Measurements from ENCODE around the gene GRK3.
A peak's percentile ranks its signal among the peaks of the same experiment; 100 is the strongest.
"Not testable (repeated sequence)": the region's sequence is repeated elsewhere in the genome, so short reads cannot be mapped to it uniquely, and the experiment has no call there.

Gene GRK3

DNA sequence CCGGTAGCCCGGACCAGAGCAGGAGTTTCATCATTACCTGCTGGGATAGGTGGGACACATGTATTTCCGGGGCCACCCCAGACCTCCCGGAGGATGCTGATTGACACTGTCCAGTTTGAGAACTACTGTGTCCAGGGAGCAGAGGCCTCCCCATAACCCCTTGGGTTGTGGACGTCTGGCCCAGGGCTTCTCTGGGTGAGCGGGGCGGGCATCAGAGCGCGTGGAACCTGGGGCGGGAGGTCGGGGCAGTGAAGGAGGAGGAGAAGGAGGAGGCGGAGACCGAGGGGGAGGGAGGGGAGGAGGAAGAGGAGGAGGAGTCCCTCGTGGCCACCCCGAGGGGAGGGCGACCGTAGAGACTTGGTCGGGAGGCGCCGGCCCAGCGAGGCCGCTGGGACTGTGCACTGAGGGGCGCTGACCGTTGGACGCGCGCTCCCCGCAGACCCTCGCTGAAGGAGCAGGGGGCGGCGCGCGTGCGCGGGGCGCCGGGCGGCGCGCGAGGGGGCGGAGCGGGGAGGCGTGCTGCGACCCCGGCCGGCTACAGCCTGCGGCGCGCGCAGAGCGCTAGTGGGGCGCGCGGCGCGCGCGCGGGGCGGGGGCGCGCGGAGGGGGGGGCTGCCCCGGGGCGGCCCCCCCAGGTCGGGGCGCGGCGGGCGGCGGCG, at the start of gene GRK3:
GRK3 (plus strand) TSS at position 356 of the 659 bp plus-strand sequence. CDS start 366 bp downstream, outside the sequence.
- peak; percentile 58 to 72 for DNase-seq

DNA sequence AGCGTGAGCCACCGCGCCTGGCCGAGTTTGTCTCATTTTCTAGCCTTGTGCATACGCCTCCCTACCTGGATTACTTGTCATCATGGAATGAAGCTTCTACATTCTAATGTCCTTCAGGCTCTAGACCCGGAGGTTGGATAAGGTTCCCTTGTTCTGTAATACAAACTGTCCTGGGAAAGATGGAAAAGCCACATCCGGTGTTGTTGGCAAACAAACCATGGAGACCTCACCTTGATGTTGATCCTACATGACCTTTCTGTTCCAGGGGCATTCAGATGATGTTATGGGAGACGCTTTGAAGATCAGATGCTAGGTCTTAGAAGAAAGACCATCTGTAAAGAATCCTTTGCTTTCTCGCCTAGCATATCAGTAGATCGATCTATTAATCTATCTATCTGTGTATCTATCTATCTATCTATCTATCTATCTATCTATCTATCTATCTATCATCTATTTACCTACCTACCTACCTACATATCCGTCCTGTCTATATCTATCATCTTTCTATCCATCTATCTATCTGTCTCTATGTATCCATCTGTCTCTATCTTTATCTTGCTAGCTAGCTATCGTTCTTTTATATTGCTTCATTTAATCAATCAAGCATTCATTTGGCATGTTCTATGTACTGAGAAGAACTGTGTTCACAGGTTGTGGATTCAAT, 46.3 kb upstream of the GRK3 start:
- DNase-seq = no peak

DNA sequence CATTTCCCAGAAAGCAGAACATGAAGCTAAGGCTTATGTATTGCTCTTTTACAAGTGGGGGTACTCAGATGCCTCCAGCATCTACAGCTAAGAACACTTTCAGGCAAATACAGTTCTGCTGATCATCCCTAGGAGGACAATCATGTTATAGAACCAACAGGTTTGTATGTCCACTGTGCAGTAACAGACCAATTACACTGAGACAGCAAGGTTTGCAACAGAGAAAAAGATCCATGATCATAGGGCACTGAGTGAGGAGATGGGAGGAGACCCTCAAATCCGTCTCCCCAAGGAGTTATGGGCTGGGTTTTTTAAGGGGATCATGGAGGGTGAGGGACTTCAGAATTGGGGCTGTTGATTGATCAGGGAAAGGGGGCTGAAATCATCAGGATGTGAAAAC, 39.1 kb upstream of the GRK3 start:
- no peak for DNase-seq

DNA sequence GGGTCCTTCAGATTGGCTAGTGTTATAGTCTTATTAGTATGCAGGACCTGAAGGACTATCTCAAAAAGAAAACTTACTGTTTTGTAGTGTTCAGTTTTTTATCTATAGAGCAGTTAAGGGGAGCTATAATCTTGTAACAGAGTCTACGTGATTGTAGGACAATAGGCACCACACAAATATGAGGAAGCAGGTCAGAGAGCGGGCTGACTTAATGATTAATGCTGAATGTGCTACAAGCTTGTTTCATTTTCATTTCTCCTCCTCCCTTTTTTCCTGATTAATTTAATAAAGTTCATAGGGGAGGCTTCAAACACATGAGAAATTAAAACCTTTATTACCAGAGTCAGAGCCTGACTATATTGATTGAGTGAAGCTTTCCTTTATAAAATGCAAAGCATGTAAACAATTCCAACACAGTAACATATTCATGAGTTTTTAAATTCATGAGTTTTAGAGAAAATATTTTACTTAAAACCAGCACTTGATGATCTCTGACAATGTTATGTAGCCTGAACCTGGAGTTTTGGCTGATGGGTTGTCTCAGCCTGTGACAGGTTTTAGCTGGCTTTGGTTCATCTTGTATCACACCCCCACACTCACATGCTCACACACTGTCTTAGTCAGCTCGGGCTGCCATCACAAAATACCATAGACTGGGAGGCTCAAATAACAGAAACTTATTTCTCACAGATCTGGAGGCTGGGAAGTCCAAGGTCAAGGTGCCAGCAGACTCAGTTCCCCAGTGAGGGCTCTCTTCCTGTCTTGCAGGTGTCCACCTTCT, 38.5 kb upstream of the GRK3 start:
- DNase-seq = not testable (repeated sequence)

DNA sequence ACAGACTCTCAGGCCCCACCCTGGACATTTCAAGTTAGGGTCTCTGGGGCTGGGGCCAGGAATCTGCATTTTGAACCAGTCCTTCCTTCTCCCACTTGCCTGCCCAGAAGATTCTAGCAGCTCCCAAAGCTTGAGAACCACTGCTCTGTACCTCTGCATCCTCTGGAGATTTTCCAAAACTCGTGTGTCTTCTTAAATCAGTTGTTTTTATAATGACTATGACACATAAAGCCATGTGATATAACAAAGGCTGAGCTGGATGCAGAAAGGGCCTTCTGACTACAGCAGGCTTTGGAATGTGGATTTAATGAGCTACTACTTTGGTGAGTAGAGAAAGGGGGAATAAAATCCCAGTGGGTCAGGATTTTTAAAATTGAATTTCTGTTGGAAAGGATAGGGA, 37.5 kb upstream of the GRK3 start:
- not testable (repeated sequence) for DNase-seq

DNA sequence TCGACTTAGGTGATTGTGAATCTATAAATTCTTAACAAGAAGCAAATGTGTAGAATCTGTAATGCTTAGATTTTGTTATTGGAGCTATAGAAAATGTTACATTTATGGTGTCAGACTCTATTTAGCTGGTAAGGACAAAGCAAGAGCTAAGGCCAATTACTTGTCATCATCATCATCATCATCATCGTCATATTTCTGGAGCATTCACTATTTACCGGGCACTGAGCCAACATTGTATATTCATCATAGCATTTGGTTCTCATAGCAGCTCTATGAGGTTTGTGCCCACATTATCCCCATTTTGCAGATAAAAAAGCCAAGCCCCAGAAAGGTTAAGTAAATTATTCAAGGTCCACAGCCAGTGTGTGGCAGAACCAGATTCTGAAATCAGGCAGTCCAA, 36.4 kb upstream of the GRK3 start:
- not testable (repeated sequence) for DNase-seq

DNA sequence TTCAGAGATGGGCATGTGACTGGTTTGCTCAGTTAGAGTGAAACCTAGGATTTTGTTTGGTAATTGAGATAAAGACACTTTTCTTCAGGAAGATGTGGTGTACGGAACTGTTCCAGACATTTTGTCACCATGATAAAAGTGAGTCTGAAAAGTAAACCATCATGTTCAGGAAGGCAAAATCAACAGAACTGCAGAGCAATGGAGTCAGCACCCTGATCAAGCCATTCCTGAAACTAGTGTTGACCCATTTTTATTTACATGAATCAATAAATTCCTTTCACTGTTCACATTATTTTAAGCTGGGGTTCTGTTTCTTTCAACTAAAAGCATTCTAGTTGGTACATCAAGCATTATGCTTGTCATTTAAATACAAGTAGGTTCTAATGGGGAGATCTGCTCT, 35.4 kb upstream of the GRK3 start:
- not testable (repeated sequence) for DNase-seq

DNA sequence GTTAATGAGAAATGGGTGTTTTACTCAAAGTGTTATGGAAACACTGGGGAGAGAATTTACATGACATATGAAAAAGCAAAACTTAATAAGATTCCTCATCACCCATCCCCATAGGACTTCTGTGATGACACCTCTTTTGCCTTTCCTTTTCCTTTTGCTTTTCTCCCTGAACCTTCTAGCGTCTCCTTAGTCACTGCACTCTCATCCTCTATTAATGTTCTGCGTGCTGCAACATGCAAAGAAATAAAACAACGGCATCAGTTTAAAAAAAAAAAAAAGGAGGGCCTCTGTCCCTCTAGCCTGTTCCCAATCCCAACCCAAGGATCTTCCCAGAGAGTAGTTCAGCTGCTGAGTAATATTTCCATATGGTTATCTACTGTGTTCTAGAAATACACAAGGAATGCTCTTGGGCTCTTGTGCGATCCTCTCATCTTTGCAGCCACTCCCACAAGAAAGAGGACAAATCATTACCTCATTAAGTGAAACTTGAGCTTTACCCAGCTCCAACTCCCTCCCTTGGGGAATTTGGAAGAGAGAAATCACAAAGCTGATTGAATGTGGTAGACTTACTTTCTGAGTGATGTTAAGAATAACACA, 34.8 kb upstream of the GRK3 start:
- DNase-seq = not testable (repeated sequence)

DNA sequence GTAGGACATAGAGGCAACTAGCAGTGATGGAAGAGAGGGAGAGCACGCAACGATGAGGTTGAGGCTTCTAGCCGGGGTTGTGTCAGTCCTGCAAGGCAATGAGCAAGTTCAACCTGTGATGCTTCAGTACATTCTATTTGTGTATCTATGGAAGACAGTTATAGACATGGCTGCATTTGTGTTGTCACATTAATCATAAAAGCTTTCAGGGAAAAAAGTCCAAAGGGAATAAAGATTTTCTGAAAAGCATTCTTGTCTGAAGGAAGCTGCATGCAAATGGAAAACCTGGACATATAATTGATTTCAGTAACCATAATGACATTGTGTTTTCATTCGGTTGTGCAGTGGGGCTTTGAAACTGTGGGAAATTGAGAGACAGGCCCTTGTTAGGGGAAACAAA, 32.8 kb upstream of the GRK3 start:
- not testable (repeated sequence) for DNase-seq

DNA sequence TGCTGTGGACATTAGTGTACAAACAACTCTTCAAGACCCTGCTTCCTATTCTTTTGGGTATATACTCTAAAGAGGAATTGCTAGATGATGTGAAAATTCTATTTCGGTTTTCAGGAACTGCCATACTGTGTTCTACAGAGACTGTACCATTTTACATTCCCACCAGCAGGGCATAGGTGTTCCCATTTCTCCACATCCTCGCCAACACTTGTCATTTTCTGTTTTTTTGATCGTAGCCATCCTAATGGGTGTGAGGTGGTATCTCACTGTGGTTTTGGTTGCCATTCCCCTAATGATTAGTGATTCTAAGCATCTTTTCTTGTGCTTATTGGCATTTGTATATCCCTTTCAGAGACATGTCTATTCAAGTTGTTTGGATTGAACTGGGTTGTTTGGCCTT, 29.8 kb upstream of the GRK3 start:
- DNase-seq = no peak

DNA sequence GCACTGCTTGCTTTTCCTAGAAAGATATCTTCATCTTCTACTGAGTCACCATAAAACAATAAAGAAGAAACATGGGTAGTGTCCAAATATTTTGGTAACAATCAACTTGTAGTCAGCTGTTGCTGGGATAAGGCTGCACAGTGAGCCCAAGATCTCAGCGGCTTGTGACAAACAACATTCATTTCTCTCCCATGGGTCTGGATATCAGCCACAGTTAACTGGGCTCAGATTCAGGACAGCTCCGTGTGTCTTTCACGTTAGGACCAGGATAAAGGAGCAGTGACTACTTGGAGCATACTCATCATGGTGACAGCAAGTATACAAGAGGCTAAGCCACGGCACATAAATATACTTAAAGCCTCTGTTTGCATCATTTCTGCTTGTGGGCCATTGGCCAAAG, 27.9 kb upstream of the GRK3 start:
- no peak for DNase-seq

DNA sequence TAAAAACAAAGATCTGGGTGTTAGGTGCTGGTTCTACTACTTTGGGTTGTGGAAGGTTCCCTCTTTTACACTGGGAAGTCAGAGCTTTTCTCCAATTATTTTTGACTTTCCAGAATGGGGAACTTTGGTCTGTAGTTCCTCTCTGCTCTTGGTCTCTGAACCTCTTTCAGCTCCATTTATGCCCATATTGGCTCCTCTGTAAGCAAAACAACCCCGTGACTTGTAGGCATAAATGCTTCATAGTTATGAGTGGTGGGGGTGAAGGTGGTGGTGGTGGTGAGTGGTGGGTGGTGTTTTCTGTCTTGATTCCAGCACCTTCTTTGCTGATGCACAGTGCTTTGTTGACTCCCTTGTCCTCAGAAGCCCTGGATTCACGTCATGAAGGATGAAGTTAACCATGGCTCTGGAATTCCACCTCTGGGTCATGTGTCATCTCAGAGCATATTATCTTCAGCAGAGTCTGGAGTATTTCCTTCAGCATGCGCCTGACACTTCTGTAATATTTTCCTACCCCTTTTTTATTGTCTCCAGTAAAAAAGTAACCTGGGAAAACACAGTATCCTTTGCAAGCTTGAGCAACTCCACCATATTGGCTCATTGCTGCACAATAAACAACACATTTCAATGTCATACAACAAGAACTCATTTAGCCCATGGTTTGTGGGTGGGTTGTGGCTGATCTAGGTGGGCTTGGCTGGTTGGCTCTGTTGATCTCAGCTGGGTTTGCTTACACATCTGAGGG, 24.1 kb upstream of the GRK3 start:
- DNase-seq = no peak

DNA sequence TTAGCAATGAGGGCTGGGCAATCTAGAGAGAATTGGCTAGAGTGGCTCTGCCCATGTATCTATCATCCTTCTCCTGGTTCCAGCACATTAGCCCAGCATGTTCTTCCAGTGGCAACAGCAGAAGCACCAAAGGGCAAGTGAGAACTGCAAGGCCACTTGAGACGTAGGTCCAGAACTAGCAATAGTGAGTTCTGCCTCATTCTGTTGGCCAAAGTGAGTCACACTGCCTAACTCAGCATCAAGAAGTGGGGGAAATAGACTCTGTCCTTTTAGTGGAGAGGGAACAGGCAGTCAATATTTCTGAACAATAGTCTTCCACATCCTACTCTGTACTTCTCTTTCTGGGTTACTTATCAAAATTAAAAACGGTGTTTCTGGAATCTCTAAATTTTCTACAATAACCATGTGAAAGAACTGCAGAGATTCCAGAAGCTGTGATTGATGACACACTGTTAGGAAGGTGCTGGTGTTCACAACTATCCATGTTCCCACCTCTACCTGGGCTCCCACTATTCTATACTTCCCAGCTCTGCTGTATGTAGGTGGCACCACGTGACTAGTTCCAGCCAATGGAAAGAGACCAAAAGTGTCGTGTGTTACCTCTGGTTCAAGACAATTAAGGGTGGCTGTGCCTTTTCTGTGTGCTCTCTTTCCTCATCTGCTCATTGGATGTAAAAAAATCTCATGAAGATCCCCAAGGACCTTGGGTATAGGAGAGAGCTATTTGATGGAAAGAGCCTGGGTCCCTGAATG, 23.4 kb upstream of the GRK3 start:
- no peak for DNase-seq

DNA sequence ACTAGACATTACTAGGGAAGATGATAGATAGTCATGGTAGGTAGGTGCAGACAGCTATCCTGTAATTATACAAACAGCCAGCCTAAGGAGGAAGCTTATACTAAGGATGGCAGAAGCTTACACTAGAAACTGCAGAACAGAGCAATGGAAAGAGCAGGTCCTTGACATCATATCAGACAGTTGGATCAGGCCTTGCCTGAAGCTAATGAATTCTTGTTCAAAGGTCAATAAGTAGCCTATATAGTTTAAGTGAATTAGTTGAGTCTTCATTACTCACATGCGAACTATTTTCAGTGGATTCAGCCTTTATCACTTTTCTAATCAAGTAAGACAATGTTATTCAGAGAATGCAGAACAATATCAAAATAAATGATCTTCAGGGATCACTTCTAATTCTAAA, 22.3 kb upstream of the GRK3 start:
- no peak for DNase-seq

DNA sequence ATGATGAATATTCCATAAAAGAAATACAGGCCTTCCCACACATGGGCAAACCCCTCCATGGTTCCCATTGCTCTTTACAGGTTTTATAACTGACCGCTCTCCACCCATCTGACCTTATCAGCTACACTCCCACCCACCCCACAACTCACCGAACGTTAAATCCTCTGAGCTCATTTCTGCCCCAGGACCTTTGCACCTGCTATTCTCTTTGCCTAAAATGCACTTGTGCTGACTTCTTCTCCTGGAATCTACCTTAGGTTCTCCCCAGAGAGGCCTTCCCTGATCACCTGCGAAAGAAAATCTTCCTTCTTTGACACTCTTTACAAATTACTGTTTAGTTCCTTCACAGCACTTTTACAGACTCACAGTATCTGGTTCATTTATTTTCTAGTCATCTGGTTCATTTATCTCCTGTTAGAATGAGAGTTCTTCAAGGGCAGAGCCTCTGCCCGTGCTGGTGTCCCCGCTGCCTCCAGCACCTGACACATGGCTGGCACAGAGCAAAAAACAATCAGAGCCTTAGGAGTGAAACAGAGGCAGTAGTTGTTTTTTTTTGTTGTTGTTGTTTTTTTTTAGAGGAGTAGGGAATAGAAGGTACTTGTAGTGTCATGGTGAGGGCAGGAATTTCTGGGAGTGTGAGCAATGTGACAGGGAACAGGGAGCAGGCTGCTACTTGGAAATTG, 21.6 kb upstream of the GRK3 start:
- no peak for DNase-seq

DNA sequence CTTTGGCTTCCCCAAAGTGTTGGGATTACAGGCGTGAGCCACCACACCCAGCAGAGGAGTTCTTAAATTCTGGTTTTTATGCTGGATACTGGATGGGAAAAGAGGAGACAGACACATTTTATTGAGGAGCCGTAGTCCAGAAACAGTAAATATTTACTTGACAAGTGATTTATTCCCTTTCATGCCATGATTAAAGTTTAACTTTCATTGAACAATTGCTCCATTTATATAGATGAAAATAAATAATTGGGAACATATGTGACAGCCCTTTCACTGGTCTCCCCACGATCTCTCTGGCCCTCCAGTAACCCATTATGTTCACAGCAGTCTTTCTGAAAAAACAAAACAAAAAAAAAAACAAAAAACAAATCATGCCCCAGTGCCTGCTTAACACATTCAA, 19.3 kb upstream of the GRK3 start:
- no peak for DNase-seq

DNA sequence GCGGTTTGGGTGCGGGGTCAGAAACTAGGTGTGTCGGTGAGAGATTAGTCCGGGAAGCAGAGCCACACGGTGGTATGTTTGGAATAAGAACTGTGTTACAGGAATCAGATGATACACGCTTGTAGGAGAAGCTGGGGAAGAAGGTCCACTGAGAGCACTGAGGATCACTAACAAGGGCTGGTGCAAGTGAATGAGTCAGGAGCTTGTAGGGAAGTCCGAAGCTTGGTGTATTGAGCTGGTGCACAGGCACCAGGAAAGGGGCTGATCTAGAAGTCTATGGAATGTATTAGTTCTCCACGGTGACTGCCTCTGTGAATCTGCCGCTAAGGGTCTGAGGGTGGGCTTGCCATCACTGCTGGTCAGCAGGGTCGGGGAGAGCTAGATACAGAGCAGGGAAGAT, 18.8 kb upstream of the GRK3 start:
- no peak for DNase-seq

DNA sequence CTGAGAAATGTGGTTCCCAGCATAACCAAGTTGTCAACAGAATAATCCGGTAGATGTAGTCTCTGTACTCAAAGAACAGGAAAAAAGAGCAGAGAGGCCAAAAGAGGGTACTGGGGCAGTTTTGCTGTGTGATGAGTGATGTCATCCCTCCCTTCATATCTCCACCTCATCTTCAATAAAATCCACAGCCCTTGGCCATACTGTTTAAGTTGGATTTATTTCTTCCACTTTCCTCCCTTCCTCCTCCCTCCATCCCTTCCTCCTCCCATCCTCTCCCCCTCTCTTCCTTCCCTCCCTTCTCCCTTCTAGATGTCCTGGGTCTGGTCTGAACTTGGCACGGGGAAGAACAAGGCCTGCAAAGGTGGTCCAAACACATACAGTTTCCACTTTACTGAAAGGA, 18.2 kb upstream of the GRK3 start:
- no peak for DNase-seq

DNA sequence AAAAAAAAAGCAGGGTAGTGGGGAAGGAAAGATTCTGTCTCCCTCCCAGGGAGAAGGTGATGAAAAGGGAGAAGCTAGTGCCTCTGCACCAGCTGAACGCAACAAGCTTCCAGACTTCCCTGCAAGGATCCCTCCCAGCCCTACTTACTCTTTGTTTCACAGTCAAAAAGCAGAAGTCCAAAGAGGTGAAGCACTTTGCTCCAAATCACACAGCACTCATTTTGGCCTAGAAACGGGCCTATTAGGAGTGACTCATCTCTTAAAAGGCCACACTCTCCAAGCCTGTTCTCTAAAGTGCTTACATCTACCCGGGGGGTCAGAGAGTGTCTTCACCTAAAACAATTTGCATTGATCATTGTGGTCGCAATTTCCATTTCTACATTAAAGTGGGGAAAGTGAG, 17.7 kb upstream of the GRK3 start:
- peak in 1 of 2 donors; percentile 30 for DNase-seq

DNA sequence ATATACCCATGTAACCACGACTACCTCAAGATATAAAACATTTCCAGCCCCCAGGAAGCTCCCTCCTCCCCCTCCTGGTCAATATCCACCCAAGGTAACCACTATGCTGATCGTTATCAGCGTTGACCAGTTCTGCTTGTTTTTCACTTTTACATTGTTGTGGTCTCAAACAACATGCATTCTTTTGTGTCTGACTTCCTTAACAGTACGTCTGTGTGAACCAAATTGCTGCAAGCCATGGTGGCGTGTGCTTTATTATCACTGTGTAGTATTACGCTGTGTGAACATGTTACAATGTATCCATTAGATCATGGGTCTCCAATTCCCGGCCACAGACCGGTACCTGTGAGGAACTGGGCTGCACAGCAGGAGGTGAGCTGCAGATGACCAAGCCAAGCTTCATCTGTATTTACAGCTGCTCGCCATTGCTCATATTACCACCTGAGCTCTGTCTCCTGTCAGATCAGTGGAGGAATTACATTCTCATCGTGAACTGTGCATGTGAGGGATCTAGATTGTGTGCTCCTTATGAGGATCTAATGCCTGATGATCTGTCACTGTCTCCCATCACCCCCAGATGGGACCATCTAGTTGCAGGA, 15.5 kb upstream of the GRK3 start:
- no peak for DNase-seq

DNA sequence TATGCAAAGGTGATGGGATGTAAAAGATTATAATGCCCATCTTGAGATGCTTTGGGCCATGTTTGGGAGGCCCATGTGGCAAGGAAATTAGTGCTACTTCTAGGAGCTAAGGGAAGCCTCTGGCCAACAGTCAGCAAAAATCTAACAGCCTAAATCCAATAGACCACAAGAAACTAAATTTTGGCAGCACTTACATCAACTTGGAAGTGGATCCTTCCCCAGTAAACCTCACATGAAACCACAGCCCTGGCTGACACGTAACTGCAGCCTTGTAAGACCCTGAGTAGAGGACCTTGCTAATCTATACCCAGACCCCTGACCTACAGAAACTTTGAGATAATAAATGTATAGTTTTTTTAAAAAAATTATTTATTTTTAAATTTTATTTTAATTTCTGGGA, 13.1 kb upstream of the GRK3 start:
- DNase-seq = no peak

All from CD4-positive, alpha-beta T cell treated with Interleukin-4 for 1 hour (primary cell).